Activated CD8-positive, alpha-beta T cell treated with anti-CD3 and anti-CD28 coated beads, Interleukin-2, amount 10 ng/mL, durations not matched to agents 7 days and 5 days (primary cell): ENCODE measurements around the gene TRIM42. TPM values are rescaled to one million over a fixed set of nuclear protein-coding genes. Genes with fewer than 3 reads are reported as not detected.

Experiments
- ATAC-seq: fragments of 150-1000 bp; cut with Tn5 transposase; one replicate; pipeline ENCODE4 v1.10.0; 2021; ENCODE audit warnings: moderate library complexity
- CTCF ChIA-PET: fragments of 350-600 bp; sonication (Branson Sonifier 250); formaldehyde crosslinking; loops from one replicate; lab custom pipeline; 2021; ENCODE audit warnings: antibody characterized with exemption; lab: Charles Lee
- POLR2A ChIA-PET: fragments of 350-600 bp; sonication (Branson Sonifier 250); formaldehyde crosslinking; loops from one replicate; lab custom pipeline; 2021; ENCODE audit warnings: antibody characterized with exemption; lab: Charles Lee
- DNase-seq: peaks from one replicate; pipeline ENCODE4 v3.0.0-alpha.2; 2020
- H3K27ac Mint-ChIP-seq: one replicate; pipeline ENCODE4 v1.8.0; 2021; ENCODE audit warnings: mild to moderate bottlenecking, mixed read lengths
- H3K27me3 Mint-ChIP-seq: one replicate; pipeline ENCODE4 v1.8.0; 2021; ENCODE audit warnings: low read depth, mixed read lengths
- H3K36me3 Mint-ChIP-seq: one replicate; pipeline ENCODE4 v1.8.0; 2021; ENCODE audit warnings: low read depth, mixed read lengths
- H3K4me1 Mint-ChIP-seq: one replicate; pipeline ENCODE4 v1.8.0; 2021; ENCODE audit warnings: low read depth, mixed read lengths
- H3K4me3 Mint-ChIP-seq: one replicate; pipeline ENCODE4 v1.8.0; 2021; ENCODE audit warnings: mild to moderate bottlenecking, mixed read lengths
- H3K9me3 Mint-ChIP-seq: one replicate; pipeline ENCODE4 v1.8.0; 2022; ENCODE audit warnings: mixed read lengths; ENCODE audit not compliant: insufficient read depth
- total RNA-seq, 2 experiments: library from RNA; stranded (reverse); gene quantifications; one replicate each; pipeline ENCODE4 v1.2.3, GENCODE V29; 2021

Gene TRIM42
- total RNA-seq, result not detected

DNA sequence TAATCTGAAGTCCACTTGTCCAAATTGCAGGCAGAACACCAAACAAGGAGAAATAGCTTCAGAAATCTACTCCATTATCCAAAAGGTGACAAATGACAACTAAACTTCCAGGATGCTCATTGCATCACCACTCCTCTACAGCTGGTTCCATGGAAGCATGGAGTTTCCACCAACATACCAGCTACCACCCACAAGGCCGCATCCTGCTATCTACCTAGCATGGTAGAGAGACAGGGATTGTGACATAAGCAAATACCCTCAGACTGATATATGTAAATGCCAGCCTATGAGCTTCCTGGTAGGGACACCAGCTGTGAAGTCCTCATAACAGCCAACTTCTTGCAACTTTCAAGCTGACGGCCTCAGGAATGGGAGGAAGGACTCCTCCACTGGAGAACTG is at the start of gene TRIM42:
Gene TRIM42 (plus strand): TSS at position 301 of the 400 bp plus-strand sequence. CDS start 166 bp downstream, outside the sequence.
- no peak within 1 kb of the TSS for H3K27ac Mint-ChIP-seq

GRCh38 chr3:140628606-140629005 is 49.3 kb upstream of the TRIM42 start:
- DNase-seq, result no peak
- Mint-ChIP-seq H3K4me1 (no peaks in the 10 kb centered on the region), H3K36me3 (no peaks in the 10 kb centered on the region), H3K27me3 (no peaks in the 10 kb centered on the region), H3K4me3 (no peak overlapping the region), H3K27ac (no peak overlapping the region), H3K9me3 (no peaks in the 10 kb centered on the region)
- ChIA-PET CTCF (no interaction called here), POLR2A (no interaction called here)
- no peak for ATAC-seq

More for the DNA sequence above, at the start of gene TRIM42:
- CTCF ChIA-PET, result no interaction called here
- H3K36me3 Mint-ChIP-seq, result no peaks in the 10 kb centered on the region
- no peak for ATAC-seq
- H3K27me3 Mint-ChIP-seq, result peaks cover 3% of the 10 kb centered on the region
- H3K9me3 Mint-ChIP-seq, result no peaks in the 10 kb centered on the region
- POLR2A ChIA-PET, result no interaction called here
- H3K4me1 Mint-ChIP-seq, result no peaks in the 10 kb centered on the region
- no peak within 1 kb of the TSS for H3K4me3 Mint-ChIP-seq
- no peak for DNase-seq

- H3K4me1 Mint-ChIP-seq, result no peaks in the 10 kb centered on the region
- ATAC-seq, result no peak
- H3K36me3 Mint-ChIP-seq, result no peaks in the 10 kb centered on the region
- CTCF ChIA-PET, result no interaction called here
- no peaks in the 10 kb centered on the region for H3K9me3 Mint-ChIP-seq
- no peak overlapping the region for H3K4me3 Mint-ChIP-seq
- POLR2A ChIA-PET, result no interaction called here
- H3K27ac Mint-ChIP-seq, result no peak overlapping the region
- DNase-seq, result no peak
- H3K27me3 Mint-ChIP-seq, result no peaks in the 10 kb centered on the region
Observed at GRCh38 chr3:140629357-140630137, 48.3 kb upstream of the TRIM42 start.

GRCh38 chr3:140630366-140630765 is 47.5 kb upstream of the TRIM42 start:
- Mint-ChIP-seq H3K27me3 (no peaks in the 10 kb centered on the region), H3K36me3 (no peaks in the 10 kb centered on the region), H3K4me3 (no peak overlapping the region)

GRCh38 chr3:140630866-140631265 is 47.0 kb upstream of the TRIM42 start:
- Mint-ChIP-seq H3K4me1 (no peaks in the 10 kb centered on the region), H3K4me3 (no peak overlapping the region), H3K9me3 (no peaks in the 10 kb centered on the region), H3K27me3 (no peaks in the 10 kb centered on the region), H3K36me3 (no peaks in the 10 kb centered on the region), H3K27ac (no peak overlapping the region)
- ChIA-PET POLR2A (no interaction called here), CTCF (no interaction called here)
- ATAC-seq, result no peak
- DNase-seq, result no peak

More at GRCh38 chr3:140630366-140630765, 47.5 kb upstream of the TRIM42 start:
- no peak overlapping the region for H3K27ac Mint-ChIP-seq
- POLR2A ChIA-PET, result no interaction called here
- CTCF ChIA-PET, result no interaction called here
- ATAC-seq (no peak), DNase-seq (no peak)
- no peaks in the 10 kb centered on the region for H3K9me3 Mint-ChIP-seq
- no peaks in the 10 kb centered on the region for H3K4me1 Mint-ChIP-seq

DNA sequence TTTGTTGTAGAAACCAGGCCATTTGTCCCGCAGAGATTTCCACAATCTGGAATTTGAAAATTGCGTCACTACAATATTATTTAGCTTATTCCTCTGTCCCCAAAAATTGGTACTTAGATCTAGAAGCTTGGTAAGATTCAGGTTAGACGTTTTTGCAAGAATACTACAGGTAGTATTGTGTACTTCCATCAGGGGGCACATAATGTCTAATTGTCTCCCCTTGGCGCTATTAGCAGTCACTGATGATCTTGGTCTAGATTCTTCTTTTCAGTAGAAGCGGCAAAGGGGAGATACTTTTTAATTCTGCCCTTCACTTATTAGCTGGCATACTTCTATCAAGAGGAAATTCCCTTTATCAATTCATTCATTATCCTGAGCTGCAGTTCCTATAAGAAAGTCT is 42.6 kb upstream of the TRIM42 start:
- ChIA-PET CTCF (no interaction called here), POLR2A (no interaction called here)
- no peaks in the 10 kb centered on the region for H3K9me3 Mint-ChIP-seq
- ATAC-seq (no peak), DNase-seq (no peak)
- no peaks in the 10 kb centered on the region for H3K27me3 Mint-ChIP-seq
- H3K36me3 Mint-ChIP-seq, result no peaks in the 10 kb centered on the region
- H3K4me3 Mint-ChIP-seq, result no peak overlapping the region
- H3K4me1 Mint-ChIP-seq, result no peaks in the 10 kb centered on the region
- no peak overlapping the region for H3K27ac Mint-ChIP-seq

GRCh38 chr3:140636406-140637138 is 41.3 kb upstream of the TRIM42 start:
- no peak overlapping the region for H3K27ac Mint-ChIP-seq
- no peak for ATAC-seq
- H3K4me1 Mint-ChIP-seq, result no peaks in the 10 kb centered on the region
- POLR2A ChIA-PET, result no interaction called here
- no peak for DNase-seq
- H3K9me3 Mint-ChIP-seq, result no peaks in the 10 kb centered on the region
- no peak overlapping the region for H3K4me3 Mint-ChIP-seq
- no peaks in the 10 kb centered on the region for H3K36me3 Mint-ChIP-seq
- CTCF ChIA-PET, result no interaction called here
- H3K27me3 Mint-ChIP-seq, result no peaks in the 10 kb centered on the region

- DNase-seq (no peak), ATAC-seq (no peak)
- Mint-ChIP-seq H3K27ac (no peak overlapping the region), H3K4me3 (no peak overlapping the region), H3K4me1 (no peaks in the 10 kb centered on the region), H3K9me3 (no peaks in the 10 kb centered on the region), H3K36me3 (no peaks in the 10 kb centered on the region), H3K27me3 (no peaks in the 10 kb centered on the region)
- ChIA-PET POLR2A (no interaction called here), CTCF (no interaction called here)
Observed at GRCh38 chr3:140651287-140651686, 26.6 kb upstream of the TRIM42 start.

DNA sequence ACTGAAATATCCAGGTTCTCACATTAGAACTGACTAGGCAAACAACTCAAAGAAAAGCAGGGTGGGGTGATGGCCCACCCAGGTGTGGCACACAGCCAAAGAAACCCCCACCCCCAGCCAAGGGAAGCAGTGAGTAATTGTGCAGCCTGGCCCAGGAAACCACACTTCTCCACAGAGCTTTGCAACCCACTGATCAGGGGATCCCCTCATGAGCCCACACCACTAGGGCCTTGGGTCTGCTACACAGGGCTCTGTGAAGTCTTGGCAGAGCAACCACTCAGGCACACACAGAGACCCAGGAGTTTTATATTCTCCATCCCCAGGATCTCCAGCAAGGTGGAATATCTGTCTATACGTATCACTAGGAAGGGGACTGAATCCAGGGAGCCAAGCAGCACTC is 22.2 kb upstream of the TRIM42 start:
- ChIA-PET CTCF (no interaction called here), POLR2A (no interaction called here)
- Mint-ChIP-seq H3K4me3 (no peak overlapping the region), H3K27me3 (peaks cover 4% of the 10 kb centered on the region), H3K4me1 (no peaks in the 10 kb centered on the region), H3K36me3 (no peaks in the 10 kb centered on the region), H3K9me3 (no peaks in the 10 kb centered on the region), H3K27ac (no peak overlapping the region)
- DNase-seq, result no peak
- no peak for ATAC-seq

GRCh38 chr3:140664111-140664510 is 13.8 kb upstream of the TRIM42 start:
- Mint-ChIP-seq H3K9me3 (no peaks in the 10 kb centered on the region), H3K4me3 (no peak overlapping the region), H3K27me3 (no peaks in the 10 kb centered on the region), H3K36me3 (no peaks in the 10 kb centered on the region), H3K27ac (no peak overlapping the region), H3K4me1 (no peaks in the 10 kb centered on the region)
- ChIA-PET POLR2A (no interaction called here), CTCF (no interaction called here)
- ATAC-seq (no peak), DNase-seq (no peak)

GRCh38 chr3:140682586-140682985 is 4.7 kb downstream of the TRIM42 start:
- DNase-seq (no peak), ATAC-seq (no peak)
- no peaks in the 10 kb centered on the region for H3K9me3 Mint-ChIP-seq
- H3K4me3 Mint-ChIP-seq, result no peak overlapping the region
- peaks cover 4% of the 10 kb centered on the region for H3K4me1 Mint-ChIP-seq
- ChIA-PET POLR2A (no interaction called here), CTCF (no interaction called here)
- no peak overlapping the region for H3K27ac Mint-ChIP-seq
- peaks cover 3% of the 10 kb centered on the region for H3K27me3 Mint-ChIP-seq
- no peaks in the 10 kb centered on the region for H3K36me3 Mint-ChIP-seq

- Mint-ChIP-seq H3K4me1 (peaks cover 4% of the 10 kb centered on the region), H3K4me3 (no peak overlapping the region), H3K27me3 (no peaks in the 10 kb centered on the region), H3K36me3 (no peaks in the 10 kb centered on the region), H3K9me3 (no peaks in the 10 kb centered on the region), H3K27ac (no peak overlapping the region)
- DNase-seq, result no peak
- ChIA-PET CTCF (no interaction called here), POLR2A (no interaction called here)
- ATAC-seq, result no peak
Observed at GRCh38 chr3:140686128-140686527, 8.3 kb downstream of the TRIM42 start.
